T-helper 2 cell treated with Interferon-gamma antibody and Interleukin-4, amounts not matched to agents 5 μg/mL and 100 μg/mL, for 36 hours (primary cell): Measurements from ENCODE around the gene OR4D5.

ENCODE experiments used
- DNase-seq: peaks from one replicate; pipeline ENCODE4 v3.0.0; 2021; ENCODE audit warnings: low spot score
- H3K27ac Mint-ChIP-seq: one replicate; pipeline ENCODE4 v1.8.0; 2021; ENCODE audit warnings: mild to moderate bottlenecking, mixed read lengths
- H3K27me3 Mint-ChIP-seq: one replicate; pipeline ENCODE4 v1.8.0; 2021; ENCODE audit warnings: low read depth, mixed read lengths
- H3K36me3 Mint-ChIP-seq: one replicate; pipeline ENCODE4 v1.8.0; 2021; ENCODE audit warnings: low read depth, mixed read lengths
- H3K4me1 Mint-ChIP-seq: one replicate; pipeline ENCODE4 v1.8.0; 2021; ENCODE audit warnings: low read depth, mixed read lengths
- H3K4me3 Mint-ChIP-seq: one replicate; pipeline ENCODE4 v1.8.0; 2022; ENCODE audit warnings: mild to moderate bottlenecking, moderate library complexity, mixed read lengths
- H3K9me3 Mint-ChIP-seq: one replicate; pipeline ENCODE4 v1.8.0; 2021; ENCODE audit warnings: mixed read lengths

The OR4D5 gene

GRCh38 chr11:123939317-123939716 is at the start of gene OR4D5:
TSS of gene OR4D5 (plus strand) at chr11:123939617. CDS start at chr11:123939617, 0 bp downstream.
- H3K27ac Mint-ChIP-seq: no peak within 1 kb of the TSS
- no peak within 1 kb of the TSS for H3K4me3 Mint-ChIP-seq
- H3K36me3 Mint-ChIP-seq: no peaks in the 10 kb centered on the region
- no peak for DNase-seq
- H3K27me3 Mint-ChIP-seq: no peaks in the 10 kb centered on the region
- H3K9me3 Mint-ChIP-seq: no peaks in the 10 kb centered on the region
- no peaks in the 10 kb centered on the region for H3K4me1 Mint-ChIP-seq

GRCh38 chr11:123892031-123892430 is 47.4 kb upstream of the OR4D5 start:
- H3K4me1 Mint-ChIP-seq: no peaks in the 10 kb centered on the region
- H3K27ac Mint-ChIP-seq: no peak overlapping the region
- no peak for DNase-seq
- H3K36me3 Mint-ChIP-seq: no peaks in the 10 kb centered on the region
- no peaks in the 10 kb centered on the region for H3K9me3 Mint-ChIP-seq
- H3K27me3 Mint-ChIP-seq: peaks cover 2% of the 10 kb centered on the region
- no peak overlapping the region for H3K4me3 Mint-ChIP-seq

DNA sequence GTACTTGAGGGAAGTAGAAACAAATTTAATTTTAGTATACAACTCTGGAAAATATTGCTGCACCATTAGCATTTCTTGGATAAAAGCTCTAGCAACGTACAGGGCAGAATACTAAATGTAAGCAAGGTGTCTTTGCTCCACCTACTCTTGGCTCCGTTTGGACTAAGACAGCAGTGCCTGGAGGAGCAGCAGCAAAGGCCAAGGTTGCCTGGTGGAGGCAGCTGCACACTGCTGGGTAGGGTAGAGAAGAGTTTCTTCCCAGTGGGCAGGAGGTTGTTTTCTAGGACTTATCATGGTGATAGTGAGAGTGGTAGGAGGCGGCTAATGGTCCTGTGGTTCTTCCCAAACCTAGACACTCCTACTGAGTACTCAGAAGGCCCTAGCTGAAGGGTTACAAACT is 39.6 kb upstream of the OR4D5 start:
- no peak for DNase-seq
- peaks cover 4% of the 10 kb centered on the region for H3K27me3 Mint-ChIP-seq
- H3K27ac Mint-ChIP-seq: no peak overlapping the region
- no peaks in the 10 kb centered on the region for H3K36me3 Mint-ChIP-seq
- peaks cover 9% of the 10 kb centered on the region for H3K4me1 Mint-ChIP-seq
- H3K4me3 Mint-ChIP-seq: no peak overlapping the region
- H3K9me3 Mint-ChIP-seq: no peaks in the 10 kb centered on the region

- no peaks in the 10 kb centered on the region for H3K36me3 Mint-ChIP-seq
- no peak within 1 kb of the TSS for H3K27ac Mint-ChIP-seq
- no peak for DNase-seq
- H3K4me3 Mint-ChIP-seq: no peak within 1 kb of the TSS
- peaks cover 9% of the 10 kb centered on the region for H3K4me1 Mint-ChIP-seq
- H3K27me3 Mint-ChIP-seq: peaks cover 4% of the 10 kb centered on the region
- no peaks in the 10 kb centered on the region for H3K9me3 Mint-ChIP-seq
Measured at GRCh38 chr11:123901867-123902266, 37.5 kb upstream of the OR4D5 start, which contains the start of gene OR8D4. TSS of gene OR8D4 (plus strand) at chr11:123902167. CDS start at chr11:123906432, 4,265 bp downstream.

GRCh38 chr11:123903932-123904331 is 35.5 kb upstream of the OR4D5 start:
- H3K36me3 Mint-ChIP-seq: no peaks in the 10 kb centered on the region
- H3K4me3 Mint-ChIP-seq: no peak overlapping the region
- peaks cover 10% of the 10 kb centered on the region for H3K27me3 Mint-ChIP-seq
- H3K4me1 Mint-ChIP-seq: peaks cover 9% of the 10 kb centered on the region
- no peak overlapping the region for H3K27ac Mint-ChIP-seq
- no peaks in the 10 kb centered on the region for H3K9me3 Mint-ChIP-seq
- no peak for DNase-seq

GRCh38 chr11:123904932-123905331 is 34.5 kb upstream of the OR4D5 start:
- no peak overlapping the region for H3K27ac Mint-ChIP-seq
- H3K4me3 Mint-ChIP-seq: no peak overlapping the region
- H3K27me3 Mint-ChIP-seq: peaks cover 10% of the 10 kb centered on the region
- H3K36me3 Mint-ChIP-seq: no peaks in the 10 kb centered on the region
- peaks cover 9% of the 10 kb centered on the region for H3K4me1 Mint-ChIP-seq
- DNase-seq: no peak
- H3K9me3 Mint-ChIP-seq: no peaks in the 10 kb centered on the region

- Mint-ChIP-seq H3K4me1 (peaks cover 9% of the 10 kb centered on the region), H3K27me3 (peaks cover 10% of the 10 kb centered on the region), H3K9me3 (no peaks in the 10 kb centered on the region), H3K36me3 (no peaks in the 10 kb centered on the region), H3K4me3 (no peak overlapping the region), H3K27ac (no peak overlapping the region)
- DNase-seq: no peak
Measured at GRCh38 chr11:123905826-123906225, 33.6 kb upstream of the OR4D5 start.

DNA sequence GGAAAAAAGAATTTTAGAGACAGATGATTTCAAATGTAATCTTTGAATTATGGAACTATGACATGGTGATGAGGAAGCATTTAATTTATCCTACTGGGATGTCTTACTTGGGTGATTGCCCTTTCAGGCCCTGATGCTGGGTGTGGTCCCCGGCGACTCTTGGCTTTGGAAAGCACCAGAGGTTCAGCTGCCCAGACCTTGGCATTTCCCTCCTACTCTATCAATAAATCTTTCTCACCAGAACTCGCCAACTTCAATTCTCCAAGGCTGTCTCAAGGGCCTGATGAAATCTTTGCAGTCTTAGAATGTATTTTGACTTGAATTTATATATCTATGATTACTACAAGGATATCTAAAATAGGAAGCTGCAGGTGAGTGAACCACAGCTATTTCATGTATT is 18.5 kb upstream of the OR4D5 start:
- Mint-ChIP-seq H3K4me1 (no peaks in the 10 kb centered on the region), H3K9me3 (no peaks in the 10 kb centered on the region), H3K36me3 (no peaks in the 10 kb centered on the region), H3K4me3 (no peak overlapping the region), H3K27ac (no peak overlapping the region), H3K27me3 (peaks cover under 1% of the 10 kb centered on the region)
- no peak for DNase-seq

- no peaks in the 10 kb centered on the region for H3K27me3 Mint-ChIP-seq
- H3K9me3 Mint-ChIP-seq: no peaks in the 10 kb centered on the region
- no peaks in the 10 kb centered on the region for H3K4me1 Mint-ChIP-seq
- no peak for DNase-seq
- H3K36me3 Mint-ChIP-seq: no peaks in the 10 kb centered on the region
- H3K27ac Mint-ChIP-seq: no peak overlapping the region
- no peak overlapping the region for H3K4me3 Mint-ChIP-seq
Measured at GRCh38 chr11:123924027-123924426, 15.4 kb upstream of the OR4D5 start.

DNA sequence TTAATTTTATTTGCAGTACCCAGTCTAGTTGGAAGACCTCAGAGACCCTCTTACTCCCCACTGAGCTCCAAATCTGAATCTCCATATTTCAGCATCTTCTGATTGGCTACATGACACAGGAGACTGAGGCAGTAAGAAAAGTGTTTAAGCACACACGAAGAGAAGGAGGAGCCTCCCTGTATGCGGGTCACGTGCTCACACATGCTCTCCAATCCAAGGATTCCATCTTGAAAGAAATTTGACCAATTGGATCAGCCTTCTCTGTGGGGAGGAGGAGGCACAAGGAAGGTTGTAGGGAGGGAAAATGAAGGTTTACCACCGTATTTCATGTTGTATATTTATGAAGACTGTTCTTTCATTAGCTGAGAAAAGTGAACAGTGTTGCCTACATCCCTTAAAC is 3.0 kb downstream of the OR4D5 start:
- H3K9me3 Mint-ChIP-seq: no peaks in the 10 kb centered on the region
- no peak overlapping the region for H3K4me3 Mint-ChIP-seq
- no peak for DNase-seq
- H3K36me3 Mint-ChIP-seq: no peaks in the 10 kb centered on the region
- H3K4me1 Mint-ChIP-seq: no peaks in the 10 kb centered on the region
- H3K27me3 Mint-ChIP-seq: no peaks in the 10 kb centered on the region
- no peak overlapping the region for H3K27ac Mint-ChIP-seq

DNA sequence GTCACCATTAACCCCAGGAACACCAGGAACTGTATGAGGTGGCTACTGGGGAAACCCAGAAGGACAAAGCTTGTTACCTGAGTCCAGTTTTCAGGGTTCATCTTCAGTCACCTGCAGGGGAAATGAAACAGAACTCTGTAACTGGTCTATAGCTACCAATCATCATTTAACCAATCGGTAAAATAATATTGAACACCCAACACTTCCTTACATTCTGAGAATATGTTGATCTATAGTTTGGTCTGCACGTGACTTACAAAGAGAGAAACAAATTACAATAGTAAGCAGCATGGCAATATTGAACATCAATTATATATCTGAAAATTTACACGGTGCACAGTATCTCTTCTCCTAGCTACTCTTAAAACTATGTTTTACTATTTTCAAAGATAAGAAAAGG is 4.3 kb downstream of the OR4D5 start, which contains the start of gene OR6T1:
Gene OR6T1 (minus strand): TSS at position 101 of the 400 bp plus-strand sequence. CDS start 0 bp downstream, at position 101.
- Mint-ChIP-seq H3K27ac (no peak within 1 kb of the TSS), H3K27me3 (no peaks in the 10 kb centered on the region), H3K36me3 (no peaks in the 10 kb centered on the region), H3K4me1 (no peaks in the 10 kb centered on the region), H3K9me3 (no peaks in the 10 kb centered on the region), H3K4me3 (no peak within 1 kb of the TSS)
- no peak for DNase-seq

DNA sequence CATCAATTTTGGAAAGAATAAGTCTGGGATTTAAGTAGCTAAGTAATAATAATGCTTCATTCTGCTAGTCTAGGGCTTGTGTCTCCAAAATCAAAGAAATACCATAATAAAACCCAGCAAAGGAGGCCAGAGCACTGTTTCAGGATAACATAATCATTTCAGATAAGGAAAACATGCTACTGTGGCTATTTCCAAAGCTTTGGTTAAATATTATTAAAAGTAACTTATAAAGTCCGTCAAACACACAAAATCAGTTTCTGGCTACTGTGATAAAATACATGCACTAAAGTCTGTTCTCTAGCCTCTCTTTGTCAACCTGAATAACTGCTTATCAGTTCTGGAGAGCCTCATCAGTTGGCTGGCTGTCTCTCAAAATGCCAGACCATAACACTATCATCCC is 5.7 kb downstream of the OR4D5 start:
- no peaks in the 10 kb centered on the region for H3K4me1 Mint-ChIP-seq
- no peaks in the 10 kb centered on the region for H3K27me3 Mint-ChIP-seq
- no peaks in the 10 kb centered on the region for H3K9me3 Mint-ChIP-seq
- no peak overlapping the region for H3K27ac Mint-ChIP-seq
- no peaks in the 10 kb centered on the region for H3K36me3 Mint-ChIP-seq
- no peak for DNase-seq
- H3K4me3 Mint-ChIP-seq: no peak overlapping the region

GRCh38 chr11:123956752-123957151 is 17.3 kb downstream of the OR4D5 start:
- no peak overlapping the region for H3K27ac Mint-ChIP-seq
- H3K36me3 Mint-ChIP-seq: no peaks in the 10 kb centered on the region
- H3K4me3 Mint-ChIP-seq: no peak overlapping the region
- H3K27me3 Mint-ChIP-seq: peaks cover 2% of the 10 kb centered on the region
- H3K4me1 Mint-ChIP-seq: no peaks in the 10 kb centered on the region
- H3K9me3 Mint-ChIP-seq: peaks cover 4% of the 10 kb centered on the region
- DNase-seq: no peak

DNA sequence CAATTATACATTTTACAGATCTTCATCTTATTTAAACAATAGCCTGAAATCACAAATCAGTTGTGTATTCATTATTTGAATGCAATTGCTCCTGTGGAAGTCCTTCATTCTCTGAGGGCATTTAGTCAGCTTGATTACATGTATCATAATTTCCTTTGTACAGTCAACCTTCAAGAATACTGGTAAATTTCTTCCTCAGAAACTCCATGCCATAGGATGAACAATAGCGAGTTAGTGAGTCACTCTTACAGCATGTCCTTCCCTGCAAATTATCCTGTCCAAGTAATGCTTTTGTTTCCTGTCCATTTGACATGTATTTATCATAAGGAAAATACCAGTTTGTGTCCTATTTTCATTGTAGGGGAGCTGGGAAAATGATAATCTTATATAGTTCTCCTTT is 34.4 kb downstream of the OR4D5 start:
- Mint-ChIP-seq H3K4me3 (no peak overlapping the region), H3K27me3 (peaks cover 4% of the 10 kb centered on the region), H3K36me3 (no peaks in the 10 kb centered on the region), H3K4me1 (peaks cover 2% of the 10 kb centered on the region), H3K27ac (no peak overlapping the region), H3K9me3 (no peaks in the 10 kb centered on the region)
- no peak for DNase-seq

GRCh38 chr11:123976770-123977560 is 37.5 kb downstream of the OR4D5 start:
- Mint-ChIP-seq H3K9me3 (no peaks in the 10 kb centered on the region), H3K36me3 (no peaks in the 10 kb centered on the region), H3K4me1 (peaks cover 2% of the 10 kb centered on the region), H3K4me3 (no peak overlapping the region), H3K27ac (no peak overlapping the region), H3K27me3 (peaks cover 2% of the 10 kb centered on the region)
- DNase-seq: no peak
